ENCODE data around the gene CFAP141. TPM values are rescaled to one million over a fixed set of nuclear protein-coding genes. Genes with fewer than 3 reads are reported as not detected.

The CFAP141 gene
- total RNA-seq, 4 donors from 2014 or later: not detected

DNA sequence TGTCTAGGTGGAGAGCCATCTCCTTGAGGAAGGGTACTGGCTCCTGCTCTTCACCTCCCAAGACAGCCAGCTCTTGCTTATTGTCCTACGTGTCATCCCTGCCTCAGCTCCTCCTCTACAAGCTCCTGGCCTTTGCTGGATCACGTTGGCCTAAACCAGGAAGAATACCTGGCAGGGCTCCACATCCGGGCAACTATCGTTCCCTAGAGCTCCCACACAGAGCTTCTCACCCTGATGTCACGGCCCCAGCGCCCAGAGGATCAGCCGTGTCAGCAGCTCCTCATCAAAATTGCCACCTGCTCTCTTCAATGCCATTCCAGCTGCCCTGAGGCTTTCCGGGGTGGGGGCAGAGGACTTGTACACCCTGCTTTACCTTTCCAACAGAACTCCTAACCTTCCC is 12.3 kb downstream of the CFAP141 start:
- H3K27ac ChIP-seq: no peak overlapping the region
- H3K36me3 ChIP-seq: no peaks in the 10 kb centered on the region
- DNase-seq: no peak
- intact Hi-C loops (cut with DNase I; ENCODE audit: low total_unique reads): loop anchor here (10.0 kb wide), 1 partner anchor 1991 kb away; no protein-coding TSS in a partner anchor
- in situ Hi-C loops (cut with MboI; ENCODE audit: low pct_ligation_motif_present in 1 of 4, low pct_unique_long_range_greater_than_20kb in 1 of 4, low sequenced_read_pairs in 3 of 4): loop anchor here in 2 of 4 donors (10.0 kb wide), 2 partner anchors 71 to 81 kb away; partner anchors contain the start of gene HAX1 (in 1 of the 2)
- H3K4me1 ChIP-seq: no peaks in the 10 kb centered on the region
- peaks cover 18% of the 10 kb centered on the region for H3K27me3 ChIP-seq
- no peak overlapping the region for H3K4me3 ChIP-seq
- TF ChIP-seq POLR2A (IDR thresholded peaks at IDR 0.05): no peak
- TF ChIP-seq EP300 (IDR thresholded peaks at IDR 0.05; ENCODE audit: low read depth): no peak
- TF ChIP-seq, protein P1, sequence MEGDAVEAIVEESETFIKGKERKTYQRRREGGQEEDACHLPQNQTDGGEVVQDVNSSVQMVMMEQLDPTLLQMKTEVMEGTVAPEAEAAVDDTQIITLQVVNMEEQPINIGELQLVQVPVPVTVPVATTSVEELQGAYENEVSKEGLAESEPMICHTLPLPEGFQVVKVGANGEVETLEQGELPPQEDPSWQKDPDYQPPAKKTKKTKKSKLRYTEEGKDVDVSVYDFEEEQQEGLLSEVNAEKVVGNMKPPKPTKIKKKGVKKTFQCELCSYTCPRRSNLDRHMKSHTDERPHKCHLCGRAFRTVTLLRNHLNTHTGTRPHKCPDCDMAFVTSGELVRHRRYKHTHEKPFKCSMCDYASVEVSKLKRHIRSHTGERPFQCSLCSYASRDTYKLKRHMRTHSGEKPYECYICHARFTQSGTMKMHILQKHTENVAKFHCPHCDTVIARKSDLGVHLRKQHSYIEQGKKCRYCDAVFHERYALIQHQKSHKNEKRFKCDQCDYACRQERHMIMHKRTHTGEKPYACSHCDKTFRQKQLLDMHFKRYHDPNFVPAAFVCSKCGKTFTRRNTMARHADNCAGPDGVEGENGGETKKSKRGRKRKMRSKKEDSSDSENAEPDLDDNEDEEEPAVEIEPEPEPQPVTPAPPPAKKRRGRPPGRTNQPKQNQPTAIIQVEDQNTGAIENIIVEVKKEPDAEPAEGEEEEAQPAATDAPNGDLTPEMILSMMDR (IDR thresholded peaks at IDR 0.05): no peak
- TF ChIP-seq POLR2AphosphoS5 (IDR thresholded peaks at IDR 0.05): no peak
- 57% methylated on average over 8 of the region's 8 CpGs; no CpG with 5 or more reads in 1 of the 2 donors for WGBS, 2 donors (ENCODE audit: low coverage in 1 of 2)
- no peaks in the 10 kb centered on the region for H3K9me3 ChIP-seq

DNA sequence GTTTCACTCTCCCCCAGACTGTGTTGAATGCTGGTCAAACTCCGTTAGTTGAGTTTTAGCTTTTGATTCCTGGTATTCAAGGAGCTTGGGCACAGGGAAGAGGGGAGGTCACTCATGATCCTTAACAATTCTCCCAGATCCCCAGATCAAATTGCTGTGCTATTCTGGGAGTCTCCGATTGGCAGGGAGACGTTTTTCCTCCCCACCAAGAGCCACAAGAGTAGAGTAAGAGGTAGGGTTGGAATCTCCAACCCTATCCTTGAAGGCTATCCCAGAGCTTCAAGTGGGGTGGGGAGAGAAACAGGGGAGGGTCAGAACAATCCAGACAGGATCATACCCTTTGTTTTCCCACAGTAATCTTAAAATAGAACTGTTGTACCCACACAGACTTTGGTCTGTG is 13.7 kb downstream of the CFAP141 start:
- Histone ChIP-seq H3K36me3 (no peaks in the 10 kb centered on the region), H3K4me1 (no peaks in the 10 kb centered on the region), H3K27ac (no peak overlapping the region), H3K4me3 (no peak overlapping the region), H3K27me3 (peaks cover 18% of the 10 kb centered on the region), H3K9me3 (no peaks in the 10 kb centered on the region)
- in situ Hi-C loops (cut with MboI; ENCODE audit: low pct_ligation_motif_present in 1 of 4, low pct_unique_long_range_greater_than_20kb in 1 of 4, low sequenced_read_pairs in 3 of 4) (loop anchor here in 2 of 4 donors (10.0 kb wide), 2 partner anchors 72 to 82 kb away; partner anchors contain the start of gene HAX1 (in 1 of the 2)), intact Hi-C loops (cut with DNase I; ENCODE audit: low total_unique reads) (loop anchor here (10.0 kb wide), 1 partner anchor 1992 kb away; no protein-coding TSS in a partner anchor)
- no peak for DNase-seq
- TF ChIP-seq, protein P1 (IDR thresholded peaks at IDR 0.05): no peak
- no peak for TF ChIP-seq POLR2AphosphoS5 (IDR thresholded peaks at IDR 0.05)
- no peak for TF ChIP-seq POLR2A (IDR thresholded peaks at IDR 0.05)
- TF ChIP-seq EP300 (IDR thresholded peaks at IDR 0.05; ENCODE audit: low read depth): no peak
- WGBS, 2 donors (ENCODE audit: low coverage in 1 of 2): 54 to 76% methylated on average over 2 to 3 of the region's 3 CpGs

DNA sequence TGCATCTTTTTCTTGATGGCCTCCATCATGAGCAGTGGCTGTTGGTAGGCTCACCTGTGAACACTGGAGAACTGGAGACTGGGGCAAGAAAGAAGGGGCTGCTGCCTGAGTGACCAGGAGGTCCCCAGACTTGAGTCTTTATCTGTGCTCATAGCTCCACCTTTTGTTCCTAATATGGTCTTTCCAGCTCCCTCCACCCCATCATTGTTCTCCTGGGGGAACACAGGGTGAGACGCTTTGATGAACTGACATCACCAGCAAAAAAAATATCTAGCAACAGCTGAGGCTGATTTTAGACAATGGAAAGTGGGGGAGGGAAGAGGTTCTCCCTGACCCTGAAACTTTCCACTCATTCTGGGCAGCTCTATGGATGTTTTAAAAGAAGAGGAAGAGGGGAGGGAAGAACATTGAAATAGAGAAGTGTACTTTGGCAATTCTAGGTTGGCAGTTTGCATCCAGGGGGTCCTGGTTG is 14.1 kb downstream of the CFAP141 start, which contains the start of gene TPM3:
Gene TPM3 (minus strand): TSS at position 111 of the 472 bp plus-strand sequence. CDS start 82 bp downstream, at position 29.
- TF ChIP-seq EP300 (IDR thresholded peaks at IDR 0.05; ENCODE audit: low read depth) (no peak), POLR2AphosphoS5 (IDR thresholded peaks at IDR 0.05) (no peak), POLR2A (IDR thresholded peaks at IDR 0.05) (no peak)
- TF ChIP-seq, protein P1 (IDR thresholded peaks at IDR 0.05): no peak
- in situ Hi-C loops (cut with MboI; ENCODE audit: low pct_ligation_motif_present in 1 of 4, low pct_unique_long_range_greater_than_20kb in 1 of 4, low sequenced_read_pairs in 3 of 4) (loop anchor here in 2 of 4 donors (10.0 kb wide), 2 partner anchors 73 to 83 kb away; partner anchors contain the start of gene HAX1 (in 1 of the 2)), intact Hi-C loops (cut with DNase I; ENCODE audit: low total_unique reads) (loop anchor here (10.0 kb wide), 1 partner anchor 1993 kb away; no protein-coding TSS in a partner anchor)
- Histone ChIP-seq H3K9me3 (no peaks in the 10 kb centered on the region), H3K4me3 (no peak within 1 kb of the TSS), H3K27ac (no peak within 1 kb of the TSS), H3K36me3 (no peaks in the 10 kb centered on the region), H3K4me1 (no peaks in the 10 kb centered on the region), H3K27me3 (peaks cover 18% of the 10 kb centered on the region)
- no peak for DNase-seq
- 21 to 50% methylated on average over 1 of the region's 1 CpG for WGBS, 2 donors (ENCODE audit: low coverage in 1 of 2)

DNA sequence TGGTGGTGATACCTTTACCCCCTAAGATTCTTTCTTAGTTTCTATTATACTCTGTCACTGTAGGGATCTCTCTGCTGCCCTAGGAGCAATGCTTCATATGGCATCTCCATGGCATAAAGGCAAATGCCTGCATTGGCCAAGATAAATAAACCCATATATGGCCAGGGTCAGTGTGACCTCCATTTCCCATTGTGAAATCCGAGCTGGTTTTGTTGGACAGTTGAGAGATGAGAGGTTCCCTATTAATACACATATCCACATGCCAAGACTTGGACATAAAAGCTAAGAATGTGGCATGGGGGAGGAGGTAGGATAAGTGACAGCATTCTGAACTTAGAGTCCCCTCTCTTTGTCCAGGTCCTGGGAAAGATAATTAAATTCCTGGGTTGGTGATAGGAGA is 15.6 kb downstream of the CFAP141 start:
- Histone ChIP-seq H3K4me1 (no peaks in the 10 kb centered on the region), H3K27ac (no peak overlapping the region), H3K4me3 (no peak overlapping the region), H3K9me3 (no peaks in the 10 kb centered on the region), H3K27me3 (peaks cover 18% of the 10 kb centered on the region), H3K36me3 (no peaks in the 10 kb centered on the region)
- intact Hi-C loops (cut with DNase I; ENCODE audit: low total_unique reads) (loop anchor here (10.0 kb wide), 1 partner anchor 1994 kb away; no protein-coding TSS in a partner anchor), in situ Hi-C loops (cut with MboI; ENCODE audit: low pct_ligation_motif_present in 1 of 4, low pct_unique_long_range_greater_than_20kb in 1 of 4, low sequenced_read_pairs in 3 of 4) (loop anchor here in 2 of 4 donors (10.0 kb wide), 2 partner anchors 74 to 84 kb away; partner anchors contain the start of gene HAX1 (in 1 of the 2))
- WGBS, 2 donors (ENCODE audit: low coverage in 1 of 2): 29% methylated on average over 1 of the region's 1 CpG; no CpG with 5 or more reads in 1 of the 2 donors
- DNase-seq: no peak
- TF ChIP-seq, protein P1 (IDR thresholded peaks at IDR 0.05): no peak
- no peak for TF ChIP-seq EP300 (IDR thresholded peaks at IDR 0.05; ENCODE audit: low read depth)
- TF ChIP-seq POLR2A (IDR thresholded peaks at IDR 0.05): no peak
- no peak for TF ChIP-seq POLR2AphosphoS5 (IDR thresholded peaks at IDR 0.05)
